ENCODE results near the gene MEIS1.

DNA sequence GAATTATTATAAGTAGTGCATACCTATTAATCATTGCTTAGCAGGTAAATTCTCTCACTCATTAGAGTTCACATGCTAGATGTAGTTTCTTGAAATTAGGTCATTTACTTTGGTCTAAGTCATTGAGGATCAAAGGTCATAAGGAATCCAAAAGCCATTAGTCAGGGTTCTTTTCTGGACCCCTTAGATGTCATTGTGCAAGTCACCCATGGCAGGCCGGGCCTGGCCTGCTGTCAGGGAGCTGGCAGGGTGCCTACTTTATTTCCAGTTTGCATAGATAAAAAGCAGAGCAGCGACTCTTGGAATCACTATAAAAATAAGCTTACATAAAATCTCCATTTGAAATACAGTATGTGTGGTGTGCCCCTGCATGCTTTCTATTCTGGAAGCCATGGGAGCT, 91.3 kb downstream of the MEIS1 start:
- TF ChIP-seq, protein P1, sequence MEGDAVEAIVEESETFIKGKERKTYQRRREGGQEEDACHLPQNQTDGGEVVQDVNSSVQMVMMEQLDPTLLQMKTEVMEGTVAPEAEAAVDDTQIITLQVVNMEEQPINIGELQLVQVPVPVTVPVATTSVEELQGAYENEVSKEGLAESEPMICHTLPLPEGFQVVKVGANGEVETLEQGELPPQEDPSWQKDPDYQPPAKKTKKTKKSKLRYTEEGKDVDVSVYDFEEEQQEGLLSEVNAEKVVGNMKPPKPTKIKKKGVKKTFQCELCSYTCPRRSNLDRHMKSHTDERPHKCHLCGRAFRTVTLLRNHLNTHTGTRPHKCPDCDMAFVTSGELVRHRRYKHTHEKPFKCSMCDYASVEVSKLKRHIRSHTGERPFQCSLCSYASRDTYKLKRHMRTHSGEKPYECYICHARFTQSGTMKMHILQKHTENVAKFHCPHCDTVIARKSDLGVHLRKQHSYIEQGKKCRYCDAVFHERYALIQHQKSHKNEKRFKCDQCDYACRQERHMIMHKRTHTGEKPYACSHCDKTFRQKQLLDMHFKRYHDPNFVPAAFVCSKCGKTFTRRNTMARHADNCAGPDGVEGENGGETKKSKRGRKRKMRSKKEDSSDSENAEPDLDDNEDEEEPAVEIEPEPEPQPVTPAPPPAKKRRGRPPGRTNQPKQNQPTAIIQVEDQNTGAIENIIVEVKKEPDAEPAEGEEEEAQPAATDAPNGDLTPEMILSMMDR (IDR thresholded peaks at IDR 0.05), result no peak
- TF ChIP-seq EP300 (IDR thresholded peaks at IDR 0.05) (no peak), POLR2A (IDR thresholded peaks at IDR 0.05) (no peak), POLR2AphosphoS5 (IDR thresholded peaks at IDR 0.05) (no peak)

Data from gastroesophageal sphincter (tissue), 3 donors.